ENCODE data around the gene ROBO4.

Gene ROBO4

GRCh38 chr11:124839128-124839971 lies 58.3 kb downstream of the ROBO4 start:
- H3K4me3 ChIP-seq (ENCODE audit: low read depth, low read length): peak overlapping the region; percentile 48
- H3K36me3 ChIP-seq (ENCODE audit: control insufficient read depth, insufficient read depth, low read length): no peaks in the 10 kb centered on the region
- H3K9me3 ChIP-seq (ENCODE audit: control insufficient read depth, insufficient read depth, low read length): no peaks in the 10 kb centered on the region
- H3K4me1 ChIP-seq (ENCODE audit: control insufficient read depth, insufficient read depth, low read length): peaks cover 13% of the 10 kb centered on the region
- H3K27ac ChIP-seq (ENCODE audit: low read depth, low read length): no peak overlapping the region
- no peak overlapping the region for H3K9ac ChIP-seq (ENCODE audit: low read depth, low read length)
- peaks cover 86% of the 10 kb centered on the region for H3K27me3 ChIP-seq (ENCODE audit: control insufficient read depth, insufficient read depth, low read length)

- H3K4me3 ChIP-seq (ENCODE audit: low read depth, low read length): 0 out of 2 replicates have a peak overlapping the region, but pooled peaks have one; percentile 48
- peaks cover 80% of the 10 kb centered on the region for H3K27me3 ChIP-seq (ENCODE audit: control insufficient read depth, insufficient read depth, low read length)
These were observed 58.9 kb downstream of the ROBO4 start for GRCh38 chr11:124838805-124839127.

GRCh38 chr11:124837491-124837856 lies 60.2 kb downstream of the ROBO4 start:
- Histone ChIP-seq H3K27me3 (ENCODE audit: control insufficient read depth, insufficient read depth, low read length) (peaks cover 69% of the 10 kb centered on the region), H3K4me1 (ENCODE audit: control insufficient read depth, insufficient read depth, low read length) (peaks cover 8% of the 10 kb centered on the region), H3K4me3 (ENCODE audit: low read depth, low read length) (no peak overlapping the region), H3K9me3 (ENCODE audit: control insufficient read depth, insufficient read depth, low read length) (no peaks in the 10 kb centered on the region), H3K27ac (ENCODE audit: low read depth, low read length) (no peak overlapping the region), H3K9ac (ENCODE audit: low read depth, low read length) (no peak overlapping the region), H3K36me3 (ENCODE audit: control insufficient read depth, insufficient read depth, low read length) (no peaks in the 10 kb centered on the region)

More at GRCh38 chr11:124838805-124839127, 58.9 kb downstream of the ROBO4 start:
- Histone ChIP-seq H3K9ac (ENCODE audit: low read depth, low read length) (no peak overlapping the region), H3K36me3 (ENCODE audit: control insufficient read depth, insufficient read depth, low read length) (no peaks in the 10 kb centered on the region), H3K9me3 (ENCODE audit: control insufficient read depth, insufficient read depth, low read length) (no peaks in the 10 kb centered on the region), H3K27ac (ENCODE audit: low read depth, low read length) (no peak overlapping the region), H3K4me1 (ENCODE audit: control insufficient read depth, insufficient read depth, low read length) (peaks cover 12% of the 10 kb centered on the region)

GRCh38 chr11:124835918-124836317 lies 61.7 kb downstream of the ROBO4 start:
- Histone ChIP-seq H3K9ac (ENCODE audit: low read depth, low read length) (no peak overlapping the region), H3K9me3 (ENCODE audit: control insufficient read depth, insufficient read depth, low read length) (no peaks in the 10 kb centered on the region), H3K4me3 (ENCODE audit: low read depth, low read length) (no peak overlapping the region), H3K36me3 (ENCODE audit: control insufficient read depth, insufficient read depth, low read length) (no peaks in the 10 kb centered on the region), H3K27ac (ENCODE audit: low read depth, low read length) (no peak overlapping the region), H3K27me3 (ENCODE audit: control insufficient read depth, insufficient read depth, low read length) (peaks cover 59% of the 10 kb centered on the region), H3K4me1 (ENCODE audit: control insufficient read depth, insufficient read depth, low read length) (peaks cover 8% of the 10 kb centered on the region)

GRCh38 chr11:124834526-124835180 lies 63.0 kb downstream of the ROBO4 start:
- Histone ChIP-seq H3K9ac (ENCODE audit: low read depth, low read length) (no peak overlapping the region), H3K36me3 (ENCODE audit: control insufficient read depth, insufficient read depth, low read length) (no peaks in the 10 kb centered on the region), H3K4me3 (ENCODE audit: low read depth, low read length) (no peak overlapping the region), H3K27ac (ENCODE audit: low read depth, low read length) (no peak overlapping the region), H3K4me1 (ENCODE audit: control insufficient read depth, insufficient read depth, low read length) (peaks cover 4% of the 10 kb centered on the region; the same call in 1 of the 2 replicates), H3K9me3 (ENCODE audit: control insufficient read depth, insufficient read depth, low read length) (no peaks in the 10 kb centered on the region), H3K27me3 (ENCODE audit: control insufficient read depth, insufficient read depth, low read length) (peaks cover 47% of the 10 kb centered on the region)
